ENCODE results near the gene SHBG.

Gene SHBG

GRCh38 chr17:7677388-7678067 lies 47.6 kb downstream of the SHBG start:
- no peak overlapping the region for H3K4me3 ChIP-seq (ENCODE audit: control insufficient read depth, low read depth, low read length)
- no peak for TF ChIP-seq CTCF (IDR thresholded peaks at IDR 0.05; ENCODE audit: control insufficient read depth, insufficient read depth, low read depth, low read length, missing control alignments)
- DNase-seq (ENCODE audit: low read depth), result no peak
